ENCODE results near the gene GNB5. TPM values are rescaled to one million over a fixed set of nuclear protein-coding genes. Genes with fewer than 3 reads are reported as not detected.

GNB5 gene
- total RNA-seq, 1 experiment from 2014 or later = 48.8 TPM

GRCh38 chr15:52208306-52208946 lies 17.2 kb upstream of the GNB5 start:
- Mint-ChIP-seq H3K27me3 (ENCODE audit: unreplicated experiment) (no peaks in the 10 kb centered on the region), H3K27ac (ENCODE audit: unreplicated experiment) (peak overlapping the region; percentile 37), H3K4me3 (ENCODE audit: low read depth, unreplicated experiment) (no peak overlapping the region), H3K36me3 (ENCODE audit: insufficient read depth, unreplicated experiment) (peaks cover 60% of the 10 kb centered on the region), H3K9me3 (ENCODE audit: low read depth, unreplicated experiment) (no peaks in the 10 kb centered on the region), H3K4me1 (ENCODE audit: low read depth, unreplicated experiment) (no peaks in the 10 kb centered on the region)
- CTCF ChIA-PET = interaction anchor here (0.6 to 1.7 kb wide), 7 partner anchors 9 to 137 kb away, joined by 3 to 21 read pairs (median 4); no protein-coding TSS in a partner anchor
- intact Hi-C loops (cut with micrococcal nuclease; ENCODE audit: unreplicated experiment) = loop anchor here (1.0 kb wide), 1 partner anchor 25 kb away; no protein-coding TSS in a partner anchor
- no TSS peak for BruUV-seq (replicated peaks)
- DNase-seq = peak; percentile 79
- TF ChIP-seq CTCF (IDR thresholded peaks at IDR 0.05; ENCODE audit: unreplicated experiment) = peak; percentile 71

- Mint-ChIP-seq H3K4me1 (ENCODE audit: low read depth, unreplicated experiment) (no peaks in the 10 kb centered on the region), H3K4me3 (ENCODE audit: low read depth, unreplicated experiment) (no peak overlapping the region), H3K27me3 (ENCODE audit: unreplicated experiment) (no peaks in the 10 kb centered on the region), H3K27ac (ENCODE audit: unreplicated experiment) (no peak overlapping the region), H3K9me3 (ENCODE audit: low read depth, unreplicated experiment) (no peaks in the 10 kb centered on the region), H3K36me3 (ENCODE audit: insufficient read depth, unreplicated experiment) (peaks cover 57% of the 10 kb centered on the region)
- no peak for DNase-seq
- CTCF ChIA-PET = no interaction called here
- no TSS peak for BruUV-seq (replicated peaks)
- no peak for TF ChIP-seq CTCF (IDR thresholded peaks at IDR 0.05; ENCODE audit: unreplicated experiment)
- intact Hi-C loops (cut with micrococcal nuclease; ENCODE audit: unreplicated experiment) = no loop called here
These were observed 16.0 kb upstream of the GNB5 start for GRCh38 chr15:52207191-52207590.

DNA sequence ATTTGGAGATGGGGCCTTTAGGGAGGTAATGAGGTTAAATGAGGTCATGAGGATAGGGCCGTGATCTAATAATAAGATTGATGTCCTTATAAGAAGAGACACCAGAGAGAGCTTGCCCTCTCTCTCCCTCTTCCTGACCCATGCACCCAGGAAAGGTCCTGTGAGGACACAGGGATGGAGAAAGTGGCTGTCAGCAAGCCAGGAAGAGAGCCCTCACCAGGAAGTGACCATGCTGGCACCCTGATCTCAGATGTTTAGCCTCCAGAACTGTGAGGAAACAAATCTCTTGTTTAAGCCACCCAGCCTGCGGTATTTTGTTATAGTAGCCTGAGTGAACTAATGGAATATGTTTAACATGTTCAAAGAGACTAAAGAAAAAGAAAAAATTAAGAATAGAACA lies 15.3 kb upstream of the GNB5 start:
- Mint-ChIP-seq H3K27ac (ENCODE audit: unreplicated experiment) (no peak overlapping the region), H3K4me3 (ENCODE audit: low read depth, unreplicated experiment) (no peak overlapping the region), H3K27me3 (ENCODE audit: unreplicated experiment) (no peaks in the 10 kb centered on the region), H3K9me3 (ENCODE audit: low read depth, unreplicated experiment) (no peaks in the 10 kb centered on the region), H3K36me3 (ENCODE audit: insufficient read depth, unreplicated experiment) (peaks cover 53% of the 10 kb centered on the region), H3K4me1 (ENCODE audit: low read depth, unreplicated experiment) (no peaks in the 10 kb centered on the region)
- DNase-seq = no peak
- TF ChIP-seq CTCF (IDR thresholded peaks at IDR 0.05; ENCODE audit: unreplicated experiment) = no peak
- no TSS peak for BruUV-seq (replicated peaks)
- CTCF ChIA-PET = no interaction called here
- intact Hi-C loops (cut with micrococcal nuclease; ENCODE audit: unreplicated experiment) = no loop called here

DNA sequence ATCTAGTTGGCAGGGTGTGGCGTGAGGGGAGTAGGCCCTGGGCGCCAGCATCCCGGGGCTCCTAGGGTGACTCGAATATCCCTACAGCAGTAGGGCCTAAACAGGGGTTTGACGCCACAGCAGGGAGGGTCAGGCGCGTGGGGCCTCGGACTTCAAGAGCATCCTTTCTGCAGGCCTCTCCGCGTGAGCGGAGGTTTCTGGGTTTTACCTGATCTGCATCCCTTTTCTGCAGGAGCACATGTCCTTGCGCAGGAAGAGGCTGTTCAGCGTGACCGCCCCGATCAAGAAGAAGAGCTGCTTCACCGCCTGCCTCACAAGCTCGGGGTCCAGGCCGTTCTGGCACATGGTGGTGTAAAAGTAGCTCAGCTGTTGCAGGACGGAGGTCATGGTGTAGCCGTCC lies 13.5 kb upstream of the GNB5 start:
- H3K27me3 Mint-ChIP-seq (ENCODE audit: unreplicated experiment) = no peaks in the 10 kb centered on the region
- H3K9me3 Mint-ChIP-seq (ENCODE audit: low read depth, unreplicated experiment) = no peaks in the 10 kb centered on the region
- no TSS peak for BruUV-seq (replicated peaks)
- H3K27ac Mint-ChIP-seq (ENCODE audit: unreplicated experiment) = no peak overlapping the region
- H3K36me3 Mint-ChIP-seq (ENCODE audit: insufficient read depth, unreplicated experiment) = peaks cover 50% of the 10 kb centered on the region
- TF ChIP-seq CTCF (IDR thresholded peaks at IDR 0.05; ENCODE audit: unreplicated experiment) = no peak
- no peak for DNase-seq
- H3K4me3 Mint-ChIP-seq (ENCODE audit: low read depth, unreplicated experiment) = no peak overlapping the region
- no peaks in the 10 kb centered on the region for H3K4me1 Mint-ChIP-seq (ENCODE audit: low read depth, unreplicated experiment)
- intact Hi-C loops (cut with micrococcal nuclease; ENCODE audit: unreplicated experiment) = no loop called here
- CTCF ChIA-PET = no interaction called here

Measured in Calu3 (cell line).